HL-60 (cell line): ENCODE measurements around the gene CNTROB.

ENCODE experiments used
- DNase-seq, 2 experiments: peaks; one replicate each; pipeline ENCODE4 v3.0.0-alpha.2; 2010 to 2020; ENCODE audit warnings: low read depth in 1 of 2, low spot score in 1 of 2
- H3K27ac ChIP-seq: fragments of 250-450 bp; sonication (Bioruptor Pico); replicated peaks from 2 replicates; pipeline ENCODE4 v1.5.1; 2020; ENCODE audit warnings: mild to moderate bottlenecking, moderate library complexity
- H3K27me3 ChIP-seq: fragments of 250-450 bp; sonication (Bioruptor Pico); 2 replicates; pipeline ENCODE4 v1.5.1; 2021; ENCODE audit warnings: mild to moderate bottlenecking, moderate library complexity; ENCODE audit not compliant: insufficient read depth, poor library complexity, severe bottlenecking
- H3K4me3 ChIP-seq: replicated peaks from 2 replicates; pipeline ENCODE4 v1.5.1; 2011; ENCODE audit warnings: mild to moderate bottlenecking, control low read depth, low read length; ENCODE audit not compliant: insufficient read depth
- CTCF ChIP-seq: IDR thresholded peaks from one replicate; pipeline ENCODE4 v1.5.1; 2011; ENCODE audit warnings: low read length, control low read depth, inconsistent platforms; ENCODE audit not compliant: insufficient read depth
- GABPA ChIP-seq: IDR thresholded peaks from 2 replicates; pipeline ENCODE4 v1.6.1; 2012; ENCODE audit warnings: low read depth
- POLR2AphosphoS5 ChIP-seq: IDR thresholded peaks from 2 replicates; pipeline ENCODE4 v1.6.1; 2012; ENCODE audit warnings: low read depth
- REST ChIP-seq: IDR thresholded peaks from 2 replicates; pipeline ENCODE4 v1.6.1; 2012; ENCODE audit warnings: low read depth; ENCODE audit not compliant: insufficient replicate concordance
- SPI1 ChIP-seq: IDR thresholded peaks from 2 replicates; pipeline ENCODE4 v1.6.1; 2012; ENCODE audit warnings: low read depth, mild to moderate bottlenecking, borderline replicate concordance

Gene CNTROB

GRCh38 chr17:7909089-7909488 is 22.9 kb upstream of the CNTROB start:
- Histone ChIP-seq H3K27me3 (no peaks in the 10 kb centered on the region), H3K4me3 (no peak overlapping the region), H3K27ac (no peak overlapping the region)
- no peak for TF ChIP-seq REST
- TF ChIP-seq POLR2AphosphoS5, result no peak
- TF ChIP-seq CTCF, result no peak
- no peak for TF ChIP-seq GABPA
- no peak for TF ChIP-seq SPI1
- DNase-seq, result no peak

GRCh38 chr17:7910281-7910680 is 21.7 kb upstream of the CNTROB start:
- Histone ChIP-seq H3K4me3 (no peak overlapping the region), H3K27ac (no peak overlapping the region), H3K27me3 (no peaks in the 10 kb centered on the region)
- TF ChIP-seq POLR2AphosphoS5, result no peak
- no peak for TF ChIP-seq SPI1
- TF ChIP-seq CTCF, result no peak
- TF ChIP-seq REST, result no peak
- TF ChIP-seq GABPA, result no peak
- DNase-seq, result no peak

GRCh38 chr17:7910711-7911110 is 21.3 kb upstream of the CNTROB start:
- no peak for TF ChIP-seq CTCF
- no peak for TF ChIP-seq REST
- no peak for TF ChIP-seq POLR2AphosphoS5
- no peak for TF ChIP-seq SPI1
- TF ChIP-seq GABPA, result no peak
- no peak overlapping the region for H3K4me3 ChIP-seq
- no peak overlapping the region; the same call in 1 of the 2 replicates for H3K27ac ChIP-seq
- H3K27me3 ChIP-seq, result no peaks in the 10 kb centered on the region
- DNase-seq, result peak in 1 of 2 experiments; percentile 7
